GM20000 (cell line): ENCODE measurements around the gene GSTA3.
"Not testable (repeated sequence)": the region's sequence is repeated elsewhere in the genome, so short reads cannot be mapped to it uniquely, and the experiment has no call there.

Experiments
- DNase-seq: peaks from one replicate; pipeline ENCODE4 v3.0.0; 2012; ENCODE audit warnings: low spot score
- TF ChIP-seq, protein P1 (sequence below): IDR thresholded peaks from 2 replicates; pipeline ENCODE4 v1.5.1; 2012; ENCODE audit warnings: mild to moderate bottlenecking, control low read depth; ENCODE audit errors: extremely low read depth, missing control alignments

GSTA3 gene

DNA sequence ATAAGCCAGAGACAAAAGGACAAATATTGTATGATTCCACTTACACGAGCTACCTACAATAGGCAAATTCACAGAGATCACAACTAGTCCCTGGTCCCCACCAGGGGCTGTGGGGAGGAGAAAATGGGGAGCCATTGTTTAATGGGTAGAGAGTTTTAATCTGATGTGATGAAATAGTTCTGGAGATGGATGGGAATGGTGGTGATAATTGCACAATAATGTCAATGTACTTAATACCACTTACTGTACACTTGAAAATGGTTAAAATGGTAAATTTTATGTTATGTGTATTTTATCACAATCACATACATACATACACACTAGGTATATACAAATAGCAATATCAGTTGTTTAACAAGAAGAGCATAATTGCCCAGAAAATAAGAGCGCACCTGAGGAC is 24.3 kb upstream of the GSTA3 start:
- no peak for DNase-seq
- TF ChIP-seq, protein P1, sequence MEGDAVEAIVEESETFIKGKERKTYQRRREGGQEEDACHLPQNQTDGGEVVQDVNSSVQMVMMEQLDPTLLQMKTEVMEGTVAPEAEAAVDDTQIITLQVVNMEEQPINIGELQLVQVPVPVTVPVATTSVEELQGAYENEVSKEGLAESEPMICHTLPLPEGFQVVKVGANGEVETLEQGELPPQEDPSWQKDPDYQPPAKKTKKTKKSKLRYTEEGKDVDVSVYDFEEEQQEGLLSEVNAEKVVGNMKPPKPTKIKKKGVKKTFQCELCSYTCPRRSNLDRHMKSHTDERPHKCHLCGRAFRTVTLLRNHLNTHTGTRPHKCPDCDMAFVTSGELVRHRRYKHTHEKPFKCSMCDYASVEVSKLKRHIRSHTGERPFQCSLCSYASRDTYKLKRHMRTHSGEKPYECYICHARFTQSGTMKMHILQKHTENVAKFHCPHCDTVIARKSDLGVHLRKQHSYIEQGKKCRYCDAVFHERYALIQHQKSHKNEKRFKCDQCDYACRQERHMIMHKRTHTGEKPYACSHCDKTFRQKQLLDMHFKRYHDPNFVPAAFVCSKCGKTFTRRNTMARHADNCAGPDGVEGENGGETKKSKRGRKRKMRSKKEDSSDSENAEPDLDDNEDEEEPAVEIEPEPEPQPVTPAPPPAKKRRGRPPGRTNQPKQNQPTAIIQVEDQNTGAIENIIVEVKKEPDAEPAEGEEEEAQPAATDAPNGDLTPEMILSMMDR, result no peak

DNA sequence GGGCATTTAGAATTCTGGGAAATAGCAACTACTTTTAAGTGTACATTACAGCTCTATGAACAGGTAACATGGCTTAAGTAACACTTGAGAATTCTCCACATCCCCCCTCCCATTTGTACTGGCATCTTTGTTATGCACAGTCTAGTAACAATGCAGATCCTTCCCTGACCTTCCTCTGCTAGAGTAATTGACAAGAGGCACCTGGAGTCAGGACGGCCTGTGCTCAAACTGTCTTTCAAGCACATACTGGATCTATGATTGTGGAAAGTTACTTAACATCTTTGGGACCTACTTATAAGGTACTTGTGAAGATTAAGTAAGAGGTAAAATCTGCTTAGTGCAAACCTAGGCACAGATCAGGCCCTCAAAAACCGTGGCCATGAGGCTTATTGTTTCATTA is 21.9 kb upstream of the GSTA3 start:
- no peak for DNase-seq

DNA sequence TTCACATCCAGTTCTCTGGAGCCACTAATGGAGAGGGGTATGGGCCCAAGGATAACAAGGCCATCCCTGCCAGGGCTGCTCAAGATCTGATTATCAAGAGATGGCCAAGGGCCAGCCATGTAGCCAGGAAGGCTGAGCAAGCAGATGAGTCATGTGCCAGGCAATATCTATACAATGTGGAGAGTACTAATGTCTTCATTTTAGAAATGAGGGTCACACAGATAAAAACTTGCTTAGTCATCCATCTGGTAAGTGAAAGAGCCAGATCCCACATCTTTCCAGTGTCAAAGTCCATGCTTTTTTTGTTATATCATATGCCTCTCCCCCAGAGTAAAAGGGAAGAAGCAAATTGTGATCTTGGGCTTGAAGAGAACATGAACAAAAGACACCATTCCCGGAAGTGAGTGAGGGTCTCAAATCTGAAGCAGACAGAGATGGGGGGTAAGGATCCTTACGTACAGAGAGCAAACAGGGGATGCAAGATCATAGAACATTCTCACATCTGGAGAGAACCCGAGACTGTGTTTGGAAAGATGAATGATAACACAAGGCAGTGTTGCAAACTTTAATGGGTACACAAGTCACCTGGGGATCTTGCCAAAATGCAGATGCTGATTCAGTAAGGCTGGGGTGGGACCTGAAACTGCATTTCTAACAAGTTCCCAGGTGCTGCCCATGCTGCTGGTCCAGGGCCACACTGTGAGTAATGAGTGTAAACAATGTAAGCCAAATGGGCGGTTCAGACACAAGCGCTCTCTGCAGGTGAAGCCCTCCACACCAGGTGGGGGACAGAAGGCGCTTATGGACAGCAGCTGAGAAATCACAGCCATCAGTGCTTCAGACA is 20.0 kb upstream of the GSTA3 start:
- DNase-seq, result no peak
- TF ChIP-seq, protein P1, result no peak

More for the DNA sequence above, 21.9 kb upstream of the GSTA3 start:
- TF ChIP-seq, protein P1, result no peak

DNA sequence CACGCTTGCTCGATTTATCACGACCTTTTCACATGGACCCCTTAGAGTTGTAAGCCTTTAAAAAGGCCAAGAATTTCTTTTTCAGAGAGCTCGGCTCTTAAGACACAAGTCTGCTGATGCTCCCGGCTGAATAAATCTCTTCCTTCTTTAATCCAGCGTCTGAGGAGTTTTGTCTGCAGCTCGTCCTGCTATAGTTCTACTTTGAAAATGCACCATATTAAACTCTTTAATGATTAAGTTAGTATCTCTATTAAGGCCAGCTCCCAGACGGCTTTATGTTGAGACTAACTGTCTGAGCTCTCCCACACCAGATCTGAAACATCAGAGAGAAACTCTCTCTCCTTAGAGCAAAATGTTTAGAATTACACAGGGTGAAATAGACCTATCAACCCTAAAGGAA is 18.0 kb upstream of the GSTA3 start:
- TF ChIP-seq, protein P1, result no peak
- DNase-seq, result no peak

DNA sequence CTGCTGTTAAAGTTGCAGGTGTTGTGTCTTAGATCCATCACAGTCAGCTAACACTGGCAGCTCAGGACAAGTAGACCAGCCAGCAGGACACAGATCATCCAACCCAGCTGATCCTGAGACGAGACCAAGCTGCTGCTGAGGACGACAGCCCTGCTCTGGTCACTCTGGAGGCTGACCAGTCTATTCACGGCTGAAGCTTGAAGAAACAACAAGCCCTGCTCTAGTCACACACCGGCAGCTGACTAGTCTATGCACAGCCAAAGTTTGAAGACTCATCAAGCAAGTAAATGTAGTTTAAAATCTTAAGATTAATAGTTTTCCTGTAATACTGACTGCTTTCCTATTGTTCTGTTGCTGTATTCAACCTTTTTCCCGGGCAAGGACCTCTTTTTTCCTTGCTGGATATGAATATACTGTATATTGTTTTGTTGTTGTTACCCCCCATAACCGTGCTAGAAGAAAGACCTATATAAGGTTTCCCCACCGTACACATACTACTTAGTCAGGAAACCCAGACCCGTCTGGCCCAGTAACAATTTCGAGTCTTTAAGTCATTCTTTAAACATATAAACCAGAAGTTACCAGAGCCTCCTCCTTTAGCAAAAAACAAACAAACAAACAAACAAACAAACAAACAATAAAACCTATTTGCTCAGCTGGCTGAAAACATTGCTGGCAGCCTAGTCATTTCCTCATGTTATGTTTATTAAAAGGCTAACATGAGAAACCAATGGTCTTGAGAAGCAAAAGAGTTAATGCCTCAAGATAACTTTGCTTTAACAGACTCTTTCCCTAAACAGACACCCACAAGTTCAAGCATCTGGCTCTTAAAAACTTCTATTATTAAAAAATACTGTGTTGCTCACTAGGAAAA is 16.7 kb upstream of the GSTA3 start:
- DNase-seq, result no peak
- TF ChIP-seq, protein P1, result no peak

DNA sequence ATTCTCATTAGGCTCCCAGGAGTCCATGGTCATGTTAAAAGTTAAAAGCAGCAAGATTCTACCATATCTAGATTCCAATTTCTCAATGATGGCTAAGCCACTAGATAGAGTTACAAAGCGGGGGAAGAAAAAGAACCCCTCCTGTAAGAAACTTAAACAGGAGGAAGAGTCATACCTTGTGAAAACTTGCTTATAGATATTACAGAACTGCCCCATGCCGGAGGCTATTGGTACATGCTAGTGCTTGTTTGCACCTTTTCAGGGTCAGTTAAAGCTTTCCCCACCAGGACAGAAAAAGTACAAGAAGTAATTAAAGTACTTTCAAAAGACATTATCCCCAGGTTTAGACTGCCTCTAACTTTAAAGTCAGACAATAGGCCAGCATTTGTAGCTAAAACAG is 15.5 kb upstream of the GSTA3 start:
- DNase-seq, result no peak
- TF ChIP-seq, protein P1, result no peak

DNA sequence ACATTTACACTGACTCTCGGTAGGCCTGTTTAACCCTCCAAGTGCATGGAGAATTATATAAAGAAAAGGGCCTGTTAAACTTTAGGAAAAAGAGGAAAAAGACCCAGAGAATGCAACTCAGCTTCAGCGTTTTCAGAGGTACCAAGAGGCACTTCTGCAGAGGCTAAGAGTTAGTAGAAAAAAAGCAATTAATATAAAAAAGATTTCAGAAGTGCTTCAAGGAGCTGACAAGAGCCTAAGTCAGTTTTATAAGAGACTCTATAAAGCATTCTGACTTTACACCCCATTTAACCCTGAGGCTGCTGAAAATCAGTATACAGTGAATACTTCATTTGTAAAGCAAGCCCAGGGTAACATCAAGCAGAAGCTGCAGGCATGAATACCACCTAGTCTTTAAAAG is 14.2 kb upstream of the GSTA3 start:
- DNase-seq, result not testable (repeated sequence)
